Keratinocyte (primary cell): ENCODE measurements around the gene KLHL29. TPM values are rescaled to one million over a fixed set of nuclear protein-coding genes. Genes with fewer than 3 reads are reported as not detected.

Experiments
- DNase-seq: peaks from one replicate; pipeline ENCODE4 v3.0.0-alpha.2; 2011; ENCODE audit warnings: low read depth, missing footprints, low spot score
- FAIRE-seq: peaks from 2 replicates; lab custom pipeline; 2011; peaks lifted over from hg19 to GRCh38; lab: Jason Lieb, UNC
- H2AFZ ChIP-seq: 2 replicates; pipeline ENCODE4 v1.6.0; 2012; ENCODE audit warnings: low read length, control low read depth, inconsistent platforms; ENCODE audit not compliant: control insufficient read depth
- H3K27ac ChIP-seq: 2 replicates; pipeline ENCODE4 v1.5.1; 2011; ENCODE audit warnings: low read length; ENCODE audit not compliant: control insufficient read depth, insufficient read depth
- H3K27me3 ChIP-seq: 3 replicates; pipeline ENCODE4 v1.6.0; 2011; ENCODE audit warnings: low read length; ENCODE audit not compliant: control insufficient read depth, insufficient read depth; ENCODE audit errors: extremely low read depth
- H3K36me3 ChIP-seq, 2 experiments: 2 replicates in 1 of 2; 3 replicates in 1 of 2; pipeline ENCODE4 v1.5.1; 2011; ENCODE audit warnings: low read length in 2 of 2, mild to moderate bottlenecking in 1 of 2; ENCODE audit not compliant: control insufficient read depth in 2 of 2, insufficient read depth in 2 of 2; ENCODE audit errors: extremely low read depth in 1 of 2
- H3K4me1 ChIP-seq: 3 replicates; pipeline ENCODE4 v1.5.1; 2011; ENCODE audit warnings: low read length; ENCODE audit not compliant: control insufficient read depth, insufficient read depth; ENCODE audit errors: extremely low read depth
- H3K4me2 ChIP-seq: 3 replicates; pipeline ENCODE4 v1.6.0; 2011; ENCODE audit warnings: low read depth, low read length; ENCODE audit not compliant: control insufficient read depth, insufficient read depth; ENCODE audit errors: extremely low read depth
- H3K4me3 ChIP-seq, 3 experiments: fragments of 200-600 bp in 1 of 3; sonication (generic) in 1 of 3; 2 replicates in 2 of 3; 3 replicates in 1 of 3; pipeline ENCODE4 v1.5.1; 2011 to 2016; ENCODE audit warnings: low read length in 3 of 3, mild to moderate bottlenecking in 3 of 3, control low read depth in 2 of 3, inconsistent platforms in 1 of 3, low read depth in 1 of 3, mixed read lengths in 1 of 3, mixed run types in 1 of 3, moderate library complexity in 1 of 3; ENCODE audit not compliant: control insufficient read depth in 2 of 3, insufficient read depth in 2 of 3; ENCODE audit errors: extremely low read depth in 1 of 3
- H3K79me2 ChIP-seq: 2 replicates; pipeline ENCODE4 v1.6.0; 2012; ENCODE audit warnings: low read length; ENCODE audit not compliant: control insufficient read depth, insufficient read depth
- H3K9ac ChIP-seq: 3 replicates; pipeline ENCODE4 v1.6.0; 2011; ENCODE audit warnings: low read length; ENCODE audit not compliant: control insufficient read depth, insufficient read depth; ENCODE audit errors: extremely low read depth
- H3K9me1 ChIP-seq: 3 replicates; pipeline ENCODE4 v1.6.0; 2011; ENCODE audit warnings: low read length; ENCODE audit not compliant: control insufficient read depth, insufficient read depth; ENCODE audit errors: extremely low read depth
- H3K9me3 ChIP-seq: 2 replicates; pipeline ENCODE4 v1.5.1; 2012; ENCODE audit warnings: low read depth, low read length; ENCODE audit not compliant: control insufficient read depth
- H4K20me1 ChIP-seq: 3 replicates; pipeline ENCODE4 v1.6.0; 2011; ENCODE audit warnings: low read length; ENCODE audit not compliant: control insufficient read depth, insufficient read depth; ENCODE audit errors: extremely low read depth
- EZH2 ChIP-seq: IDR thresholded peaks from one replicate; pipeline ENCODE4 v1.6.1; 2012; ENCODE audit warnings: inconsistent platforms, mild to moderate bottlenecking, low read length, moderate library complexity
- dilution Hi-C: fragments of 300-500 bp; cut with MboI; formaldehyde crosslinking; loops from one replicate; pipeline ENCODE4 v1.7.0; 2020; ENCODE audit warnings: low sequenced_read_pairs; ENCODE audit not compliant: extremely low pct_ligation_motif_present
- polyA plus RNA-seq, 5 experiments: library from polyadenylated mRNA; depleted of rRNA in 3 of 5; stranded (reverse) in 3 of 5; stranded (forward) in 1 of 5; unstranded in 1 of 5; fragments of >200 nt; gene quantifications; 1 replicate in 1 of 5; 2 replicates in 3 of 5; 3 replicates in 1 of 5; pipeline versions ENCODE4 v1.2.1 to v1.2.3, GENCODE V29; 2011 to 2012; ENCODE audit warnings: missing spikeins in 2 of 5, low read depth in 1 of 5, low replicate concordance in 1 of 5
- TF ChIP-seq, protein P1 (sequence below), 3 experiments: IDR thresholded peaks in 1 of 3; conservative IDR thresholded peaks in 1 of 3; optimal IDR thresholded peaks in 1 of 3; 2 replicates in 2 of 3; 3 replicates in 1 of 3; pipeline versions ENCODE3 to v1.5.1; 2011; ENCODE audit warnings: low read length in 3 of 3, mild to moderate bottlenecking in 3 of 3, moderate library complexity in 2 of 3, control low read depth in 1 of 3, inconsistent platforms in 1 of 3; ENCODE audit not compliant: insufficient read depth in 2 of 3; ENCODE audit errors: extremely low read depth in 1 of 3

The KLHL29 gene
- polyA plus RNA-seq, 1 donor (not counting 4 experiments of a cell fraction or from before 2014, with no cell fraction given), result 4.7 TPM

DNA sequence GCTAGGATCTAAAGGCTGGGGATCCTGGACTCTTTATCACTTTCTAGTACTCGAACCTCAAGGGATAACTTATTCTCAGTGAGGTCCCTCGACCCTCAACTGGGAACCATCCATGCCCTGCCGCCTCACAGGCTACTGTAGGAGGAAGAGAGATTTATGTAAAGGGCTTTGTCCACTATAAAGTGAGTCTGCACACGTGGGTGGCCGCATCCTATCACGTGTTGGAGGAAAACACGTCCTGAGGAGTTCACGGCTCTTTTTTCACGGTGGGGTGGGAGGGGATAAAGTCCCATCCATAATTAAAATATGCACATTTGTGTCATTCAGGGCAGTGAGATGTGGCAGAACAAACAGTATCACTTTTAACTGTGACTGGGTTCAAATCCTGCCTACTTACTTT is 176.6 kb downstream of the KLHL29 start:
- dilution Hi-C loops, result no loop called here
- FAIRE-seq, result no peak

DNA sequence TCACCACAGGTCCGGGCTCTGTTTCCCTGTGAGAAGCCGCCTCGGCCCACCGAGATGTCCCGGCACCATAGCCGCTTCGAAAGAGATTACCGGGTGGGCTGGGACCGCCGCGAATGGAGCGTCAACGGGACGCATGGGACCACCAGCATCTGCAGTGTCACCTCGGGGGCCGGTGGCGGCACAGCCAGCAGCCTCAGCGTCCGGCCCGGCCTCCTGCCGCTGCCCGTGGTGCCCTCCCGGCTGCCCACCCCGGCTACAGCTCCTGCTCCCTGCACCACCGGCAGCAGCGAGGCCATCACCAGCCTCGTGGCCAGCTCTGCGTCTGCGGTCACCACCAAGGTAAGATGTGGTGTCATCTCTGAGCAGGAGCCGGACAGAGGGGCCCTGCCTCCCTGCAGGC is 177.2 kb downstream of the KLHL29 start:
- Histone ChIP-seq H3K27ac (no peak overlapping the region), H3K9ac (no peak overlapping the region), H3K9me3 (no peaks in the 10 kb centered on the region), H3K4me2 (no peak overlapping the region), H3K4me1 (peaks cover 13% of the 10 kb centered on the region), H3K4me3 (no peak overlapping the region), H3K36me3 (no peaks in the 10 kb centered on the region), H3K79me2 (no peaks in the 10 kb centered on the region), H4K20me1 (no peaks in the 10 kb centered on the region), H2AFZ (no peak overlapping the region), H3K27me3 (no peaks in the 10 kb centered on the region), H3K9me1 (no peaks in the 10 kb centered on the region)
- no peak for FAIRE-seq
- no peak for DNase-seq
- TF ChIP-seq EZH2, result no peak
- TF ChIP-seq, protein P1, sequence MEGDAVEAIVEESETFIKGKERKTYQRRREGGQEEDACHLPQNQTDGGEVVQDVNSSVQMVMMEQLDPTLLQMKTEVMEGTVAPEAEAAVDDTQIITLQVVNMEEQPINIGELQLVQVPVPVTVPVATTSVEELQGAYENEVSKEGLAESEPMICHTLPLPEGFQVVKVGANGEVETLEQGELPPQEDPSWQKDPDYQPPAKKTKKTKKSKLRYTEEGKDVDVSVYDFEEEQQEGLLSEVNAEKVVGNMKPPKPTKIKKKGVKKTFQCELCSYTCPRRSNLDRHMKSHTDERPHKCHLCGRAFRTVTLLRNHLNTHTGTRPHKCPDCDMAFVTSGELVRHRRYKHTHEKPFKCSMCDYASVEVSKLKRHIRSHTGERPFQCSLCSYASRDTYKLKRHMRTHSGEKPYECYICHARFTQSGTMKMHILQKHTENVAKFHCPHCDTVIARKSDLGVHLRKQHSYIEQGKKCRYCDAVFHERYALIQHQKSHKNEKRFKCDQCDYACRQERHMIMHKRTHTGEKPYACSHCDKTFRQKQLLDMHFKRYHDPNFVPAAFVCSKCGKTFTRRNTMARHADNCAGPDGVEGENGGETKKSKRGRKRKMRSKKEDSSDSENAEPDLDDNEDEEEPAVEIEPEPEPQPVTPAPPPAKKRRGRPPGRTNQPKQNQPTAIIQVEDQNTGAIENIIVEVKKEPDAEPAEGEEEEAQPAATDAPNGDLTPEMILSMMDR (optimal IDR thresholded peaks at IDR 0.05 in 1 of 3, IDR thresholded peaks at IDR 0.05 in 1 of 3, conservative IDR thresholded peaks at IDR 0.05 in 1 of 3; ENCODE audit: extremely low read depth in 1 of 3, insufficient read depth in 2 of 3, low read length in 3 of 3), result no peak
- dilution Hi-C loops, result no loop called here

More for the DNA sequence above, 176.6 kb downstream of the KLHL29 start:
- Histone ChIP-seq H3K9me3 (no peaks in the 10 kb centered on the region), H3K4me1 (peaks cover 13% of the 10 kb centered on the region), H3K4me2 (no peak overlapping the region), H3K27ac (no peak overlapping the region), H3K36me3 (peaks cover 0 to 1% of the 10 kb centered on the region in 2 experiments), H3K79me2 (no peaks in the 10 kb centered on the region), H3K27me3 (no peaks in the 10 kb centered on the region), H3K9me1 (no peaks in the 10 kb centered on the region), H3K4me3 (no peak overlapping the region), H4K20me1 (no peaks in the 10 kb centered on the region), H3K9ac (no peak overlapping the region), H2AFZ (no peak overlapping the region)
- TF ChIP-seq, protein P1 (optimal IDR thresholded peaks at IDR 0.05 in 1 of 3, IDR thresholded peaks at IDR 0.05 in 1 of 3, conservative IDR thresholded peaks at IDR 0.05 in 1 of 3; ENCODE audit: extremely low read depth in 1 of 3, insufficient read depth in 2 of 3, low read length in 3 of 3), result no peak
- TF ChIP-seq EZH2, result no peak
- DNase-seq, result no peak
